ENCODE data around the gene ZNFX1. TPM values are rescaled to one million over a fixed set of nuclear protein-coding genes. Genes with fewer than 3 reads are reported as not detected.
"Not testable (repeated sequence)": the region's sequence is repeated elsewhere in the genome, so short reads cannot be mapped to it uniquely, and the experiment has no call there.

ZNFX1 gene
- total RNA-seq, result 10 to 100 TPM; 52.9 to 62.9 TPM

DNA sequence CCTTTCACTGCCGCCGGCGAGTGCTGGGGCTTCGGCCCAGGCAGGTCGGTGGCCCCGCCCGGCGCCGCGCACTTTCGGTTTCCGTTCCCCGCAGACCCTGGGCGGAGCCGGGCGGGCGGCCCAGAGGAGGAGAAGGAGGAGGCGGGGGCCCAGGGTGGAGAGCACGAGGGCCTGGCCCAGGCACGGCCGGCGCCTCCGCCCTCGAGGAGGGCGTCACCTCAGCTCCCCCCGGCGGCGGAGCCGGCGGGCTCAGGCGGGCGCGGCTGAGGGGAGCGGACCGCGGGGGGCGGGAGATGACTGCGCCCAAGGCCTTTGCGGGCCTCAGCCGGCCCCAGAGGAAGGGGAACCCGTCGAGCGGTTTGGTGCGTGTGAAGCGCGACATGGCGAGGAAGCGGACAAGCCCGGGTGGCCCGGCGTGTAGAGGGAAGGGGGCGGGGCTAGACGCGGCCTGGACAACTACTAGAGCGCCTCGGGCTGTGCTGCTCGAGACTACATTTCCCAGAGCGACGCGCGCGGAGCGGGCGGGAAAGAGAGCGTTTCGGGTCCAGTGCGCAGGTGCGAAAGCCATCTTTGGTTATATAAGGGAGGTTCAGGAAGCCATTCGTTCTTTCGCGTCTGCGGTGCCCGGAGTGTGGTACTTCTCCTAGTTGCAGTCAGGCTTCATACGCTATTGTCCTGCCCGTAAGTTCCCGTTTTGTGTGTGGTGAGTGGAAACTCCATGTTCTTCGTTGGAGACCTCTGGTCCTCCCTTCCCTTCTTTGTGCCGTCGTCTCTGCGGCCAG lies at the start of gene ZNFX1:
Gene ZNFX1, minus strand, starts transcription at position 22 of the 782 bp plus-strand sequence. CDS start 2,218 bp downstream, outside the sequence.
- Mint-ChIP-seq H3K4me1 (ENCODE audit: low read depth in 2 of 2) (peaks cover 63 to 76% of the 10 kb centered on the region in 2 donors), H3K27ac (peak within 1 kb of the TSS; percentile 99 to 100), H3K27me3 (no peaks in the 10 kb centered on the region), H3K9me3 (peaks cover 10% of the 10 kb centered on the region), H3K4me3 (peak within 1 kb of the TSS; percentile 99), H3K36me3 (peaks cover 75% of the 10 kb centered on the region)
- ATAC-seq (peak; percentile 93), DNase-seq (ENCODE audit: low spot score) (peak; percentile 99)

DNA sequence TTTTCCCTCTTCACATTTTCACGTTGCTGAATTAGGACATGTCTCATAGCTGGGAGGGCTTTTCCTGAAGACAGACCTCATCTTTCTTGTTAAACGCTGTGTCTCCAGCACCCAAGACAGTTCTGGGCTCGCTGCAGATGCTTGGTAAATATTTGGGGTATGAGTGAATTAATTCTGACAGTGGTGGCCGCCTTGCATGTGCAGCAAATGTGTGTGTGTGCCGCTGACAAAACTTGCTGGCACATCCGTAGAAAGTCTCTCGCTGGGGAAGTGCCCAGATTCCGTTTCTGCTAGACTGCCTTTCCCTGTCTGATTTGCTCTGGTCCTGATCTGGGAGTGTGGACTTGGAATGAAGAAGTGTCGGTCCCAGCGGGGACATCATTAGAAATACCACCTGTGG lies 48.2 kb upstream of the ZNFX1 start:
- no peaks in the 10 kb centered on the region for H3K9me3 Mint-ChIP-seq
- no peak overlapping the region for H3K27ac Mint-ChIP-seq
- peaks cover 16 to 40% of the 10 kb centered on the region in 2 donors for H3K27me3 Mint-ChIP-seq
- ATAC-seq (no peak), DNase-seq (ENCODE audit: low spot score) (no peak)
- peaks cover 15 to 22% of the 10 kb centered on the region in 2 donors for H3K4me1 Mint-ChIP-seq (ENCODE audit: low read depth in 2 of 2)
- no peaks in the 10 kb centered on the region for H3K36me3 Mint-ChIP-seq
- no peak overlapping the region for H3K4me3 Mint-ChIP-seq

DNA sequence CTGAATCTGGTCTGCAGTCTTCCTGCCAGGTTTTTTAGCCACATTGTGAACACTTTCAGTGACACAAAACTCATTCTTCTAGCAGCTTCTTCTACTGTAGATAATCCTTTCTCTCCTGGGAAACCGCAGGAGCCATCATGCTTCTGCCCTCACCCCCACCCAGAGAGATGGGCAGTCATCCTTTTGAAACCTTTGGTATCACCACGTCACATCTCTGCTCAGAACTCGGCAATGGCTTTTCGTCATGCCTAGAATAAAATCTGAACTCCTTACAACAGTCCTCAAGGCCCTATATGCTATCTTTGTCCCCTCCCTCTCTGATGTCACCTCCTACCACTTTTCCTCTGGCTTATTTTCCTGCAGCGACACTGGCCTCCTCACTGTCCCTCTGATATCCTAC lies 46.4 kb upstream of the ZNFX1 start:
- Mint-ChIP-seq H3K27me3 (peaks cover 15 to 32% of the 10 kb centered on the region in 2 donors), H3K9me3 (no peaks in the 10 kb centered on the region), H3K4me1 (ENCODE audit: low read depth in 2 of 2) (peaks cover 15 to 22% of the 10 kb centered on the region in 2 donors), H3K36me3 (no peaks in the 10 kb centered on the region), H3K4me3 (peak overlapping the region; percentile 12), H3K27ac (peak overlapping the region; percentile 63 to 78)
- ATAC-seq (no peak), DNase-seq (ENCODE audit: low spot score) (no peak)

DNA sequence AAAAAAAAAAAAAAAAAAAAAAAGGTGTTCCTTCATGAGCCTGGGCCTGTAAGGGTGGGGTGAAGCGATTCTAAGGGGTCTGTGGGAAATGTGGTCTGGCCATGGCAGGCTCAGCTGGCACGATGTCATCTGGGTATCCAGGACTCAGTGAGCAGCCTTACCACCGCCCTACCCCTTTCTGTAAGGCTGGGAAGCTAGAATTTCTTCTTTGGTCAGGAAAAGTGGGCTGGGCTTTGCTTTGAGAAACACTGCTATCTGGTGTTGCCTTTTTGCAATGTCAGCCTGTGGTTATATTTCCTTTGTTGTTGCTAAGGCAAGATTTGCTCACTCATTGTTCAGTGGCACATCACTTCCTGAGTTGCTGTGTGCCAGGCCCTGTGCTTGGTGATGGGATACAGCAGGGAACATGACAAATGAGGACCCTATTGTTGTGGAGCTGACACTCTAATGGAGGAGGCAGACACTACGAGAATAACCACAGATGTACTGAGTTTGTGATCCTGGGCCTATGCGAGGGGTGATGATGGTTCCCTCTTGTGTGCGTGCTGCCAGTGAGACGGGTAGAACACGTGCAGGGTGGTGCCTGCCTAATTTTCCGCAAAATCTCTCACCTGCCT lies 45.9 kb upstream of the ZNFX1 start:
- Mint-ChIP-seq H3K9me3 (no peaks in the 10 kb centered on the region), H3K4me3 (no peak overlapping the region), H3K36me3 (no peaks in the 10 kb centered on the region), H3K4me1 (ENCODE audit: low read depth in 2 of 2) (peaks cover 18 to 26% of the 10 kb centered on the region in 2 donors), H3K27me3 (peaks cover 17 to 38% of the 10 kb centered on the region in 2 donors), H3K27ac (peak overlapping the region; percentile 63 to 78)
- DNase-seq (ENCODE audit: low spot score) (no peak), ATAC-seq (peak; percentile 74 to 79)

DNA sequence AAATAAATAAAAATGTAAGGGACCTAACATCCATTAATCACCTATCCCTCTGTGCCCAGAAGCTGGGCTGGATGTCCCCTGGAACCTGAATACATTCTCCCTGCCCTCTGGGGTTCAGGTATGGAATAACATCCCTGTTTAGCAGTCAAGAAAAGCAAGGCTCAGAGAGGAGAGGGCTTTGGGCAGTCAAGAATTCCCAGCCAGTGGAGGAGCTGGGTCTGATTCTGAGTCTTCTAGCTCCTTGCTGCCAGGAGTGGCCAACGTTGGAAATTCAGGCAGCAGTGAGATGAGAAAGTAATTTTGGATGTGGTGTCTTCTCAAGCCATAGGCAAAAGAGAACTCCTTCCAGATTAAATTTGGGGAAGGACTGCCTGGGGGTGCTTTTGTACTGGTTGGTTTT lies 42.6 kb upstream of the ZNFX1 start:
- DNase-seq (ENCODE audit: low spot score) (no peak), ATAC-seq (no peak)
- no peaks in the 10 kb centered on the region for H3K9me3 Mint-ChIP-seq
- peaks cover 30 to 48% of the 10 kb centered on the region in 2 donors for H3K27me3 Mint-ChIP-seq
- H3K36me3 Mint-ChIP-seq, result no peaks in the 10 kb centered on the region
- H3K4me1 Mint-ChIP-seq (ENCODE audit: low read depth in 2 of 2), result peaks cover 20 to 28% of the 10 kb centered on the region in 2 donors
- H3K27ac Mint-ChIP-seq, result no peak overlapping the region
- H3K4me3 Mint-ChIP-seq, result no peak overlapping the region

DNA sequence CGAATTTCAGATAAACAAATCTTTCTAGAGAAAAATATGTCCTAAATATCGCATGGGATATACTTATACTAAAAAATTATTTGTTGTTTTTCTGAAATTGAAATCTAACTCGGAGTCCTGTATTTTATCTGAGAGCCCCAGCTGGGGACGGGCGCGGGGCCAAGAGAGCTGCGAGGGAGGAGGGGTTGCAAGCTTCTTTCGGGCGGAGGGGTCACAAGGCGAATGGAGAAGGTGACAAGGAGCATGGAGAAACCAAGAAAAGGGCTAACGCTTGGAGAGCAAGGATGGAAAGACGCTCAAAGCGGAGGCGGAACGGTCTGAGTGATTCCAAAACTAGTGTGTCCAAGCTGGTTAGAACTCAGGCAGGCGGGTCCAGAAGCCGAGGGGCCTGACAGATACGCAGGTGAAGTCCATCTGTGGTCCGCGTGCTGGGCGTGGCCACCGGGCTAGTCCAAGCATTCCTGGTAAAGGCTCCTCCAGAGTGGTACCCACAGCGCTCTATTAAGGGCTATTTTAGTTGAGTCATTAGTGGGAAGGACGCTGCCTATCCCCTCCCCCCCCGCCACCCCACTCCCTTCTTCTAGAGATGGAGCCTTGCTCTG lies 41.5 kb upstream of the ZNFX1 start:
- Mint-ChIP-seq H3K4me1 (ENCODE audit: low read depth in 2 of 2) (peaks cover 17 to 21% of the 10 kb centered on the region in 2 donors), H3K27ac (no peak overlapping the region), H3K36me3 (no peaks in the 10 kb centered on the region), H3K4me3 (peak overlapping the region; percentile 85), H3K27me3 (peaks cover 30 to 46% of the 10 kb centered on the region in 2 donors), H3K9me3 (no peaks in the 10 kb centered on the region)
- no peak for DNase-seq (ENCODE audit: low spot score)
- ATAC-seq, result no peak

DNA sequence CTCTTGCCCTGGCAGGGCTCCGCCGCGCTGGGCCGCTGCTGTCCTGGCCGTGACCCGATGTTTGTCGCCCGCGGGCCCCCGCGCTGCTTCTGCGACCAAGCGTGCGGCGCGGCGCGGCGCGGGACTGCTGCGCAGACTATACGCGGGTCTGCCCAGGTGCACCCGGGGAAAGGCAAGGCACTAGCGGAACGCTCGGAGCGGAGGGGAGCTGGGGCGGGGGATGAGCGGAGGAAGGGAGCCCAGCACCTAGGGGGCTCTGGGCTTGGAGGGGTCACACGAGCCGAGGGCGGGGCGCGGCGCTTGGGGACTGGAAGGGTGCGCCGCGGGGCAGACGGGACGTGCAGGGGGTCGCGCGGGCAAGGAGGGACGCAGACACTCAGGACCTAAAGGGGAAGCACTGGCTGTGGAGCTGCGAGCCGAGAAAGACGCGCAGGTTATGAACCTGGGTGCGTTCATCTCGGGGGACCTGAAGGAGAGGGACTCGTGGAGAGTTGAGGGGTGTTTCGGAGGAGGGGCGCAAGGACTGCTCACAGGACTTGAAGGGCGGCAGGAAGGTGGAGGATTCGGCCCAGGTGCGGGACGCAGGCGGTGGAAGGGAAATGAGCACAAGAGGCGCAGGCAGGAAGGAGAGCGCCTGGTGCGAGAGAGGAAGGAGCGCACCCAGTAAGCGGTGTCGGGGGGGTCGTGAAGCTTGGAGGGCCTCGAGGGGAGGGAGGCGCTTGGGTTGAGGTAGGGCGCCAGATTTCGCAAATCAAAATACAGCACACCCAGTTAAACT lies 40.8 kb upstream of the ZNFX1 start:
- H3K36me3 Mint-ChIP-seq, result no peaks in the 10 kb centered on the region
- peaks cover 12 to 15% of the 10 kb centered on the region in 2 donors for H3K4me1 Mint-ChIP-seq (ENCODE audit: low read depth in 2 of 2)
- DNase-seq (ENCODE audit: low spot score), result no peak
- no peak overlapping the region for H3K27ac Mint-ChIP-seq
- peak in 1 of 2 donors; percentile 36 for ATAC-seq
- peaks cover 30 to 46% of the 10 kb centered on the region in 2 donors for H3K27me3 Mint-ChIP-seq
- H3K9me3 Mint-ChIP-seq, result no peaks in the 10 kb centered on the region
- peak overlapping the region; percentile 85 for H3K4me3 Mint-ChIP-seq

DNA sequence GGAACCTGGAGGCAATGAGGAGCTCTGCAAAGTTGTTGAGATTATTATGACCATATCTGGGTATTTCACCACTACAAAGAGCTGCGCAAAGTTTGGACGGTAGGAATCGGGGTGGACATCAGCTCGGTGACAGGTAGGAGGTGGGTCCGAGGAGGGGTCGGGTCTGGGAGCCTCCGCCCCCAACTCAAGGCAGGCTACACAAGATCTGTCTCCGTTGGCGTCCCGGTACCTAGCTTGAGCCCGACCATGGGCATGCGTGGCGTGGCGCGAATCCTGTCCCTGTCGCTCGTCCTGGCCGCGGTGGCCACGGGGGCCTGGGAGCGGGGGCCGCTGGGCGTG lies 40.2 kb upstream of the ZNFX1 start:
- H3K27ac Mint-ChIP-seq, result no peak overlapping the region
- no peaks in the 10 kb centered on the region for H3K36me3 Mint-ChIP-seq
- H3K4me3 Mint-ChIP-seq, result no peak overlapping the region
- H3K27me3 Mint-ChIP-seq, result peaks cover 30 to 46% of the 10 kb centered on the region in 2 donors
- H3K4me1 Mint-ChIP-seq (ENCODE audit: low read depth in 2 of 2), result peaks cover 10 to 12% of the 10 kb centered on the region in 2 donors
- ATAC-seq (no peak), DNase-seq (ENCODE audit: low spot score) (no peak)
- no peaks in the 10 kb centered on the region for H3K9me3 Mint-ChIP-seq

DNA sequence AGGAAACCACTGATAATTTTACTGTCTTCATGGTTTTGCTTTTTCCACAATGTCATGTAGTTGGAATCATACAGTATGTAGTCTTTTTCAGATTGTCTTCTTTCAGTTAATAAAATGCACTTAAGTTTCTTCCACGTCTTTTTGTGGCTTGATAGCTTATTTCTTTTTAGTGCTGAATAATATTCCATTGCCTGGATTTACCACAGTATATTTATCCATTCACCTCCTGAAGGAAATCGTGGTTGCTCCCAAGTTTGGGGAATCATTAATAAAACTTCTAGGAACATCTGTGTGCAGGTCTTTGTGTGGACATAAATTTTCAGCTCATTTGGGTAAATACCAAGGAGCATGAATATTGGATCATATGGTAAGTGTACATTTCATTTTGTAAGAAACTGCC lies 38.8 kb upstream of the ZNFX1 start:
- Mint-ChIP-seq H3K9me3 (no peaks in the 10 kb centered on the region), H3K27me3 (peaks cover 30 to 41% of the 10 kb centered on the region in 2 donors), H3K27ac (no peak overlapping the region), H3K4me1 (ENCODE audit: low read depth in 2 of 2) (peaks cover 11 to 15% of the 10 kb centered on the region in 2 donors), H3K4me3 (no peak overlapping the region), H3K36me3 (no peaks in the 10 kb centered on the region)
- ATAC-seq, result no peak
- DNase-seq (ENCODE audit: low spot score), result no peak

DNA sequence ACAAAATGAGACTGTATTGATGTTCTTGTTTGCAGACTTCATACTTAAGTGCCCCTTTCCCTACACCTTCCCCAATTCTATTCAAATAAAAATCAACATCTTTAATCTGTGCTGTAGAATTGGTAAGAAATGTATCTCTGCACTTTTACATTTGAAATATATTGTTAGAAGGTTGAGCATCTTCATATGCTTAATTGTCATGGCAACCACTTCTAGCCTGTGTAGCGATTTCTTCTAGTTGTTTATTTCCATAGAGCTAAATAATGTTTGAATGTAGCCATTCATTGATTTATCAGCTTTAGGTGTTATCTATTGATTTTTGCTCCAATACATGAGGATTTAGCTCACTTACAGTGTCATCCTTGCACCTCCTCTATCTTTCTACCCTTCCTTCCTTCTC lies 37.7 kb upstream of the ZNFX1 start:
- Mint-ChIP-seq H3K36me3 (no peaks in the 10 kb centered on the region), H3K9me3 (no peaks in the 10 kb centered on the region), H3K27ac (no peak overlapping the region), H3K4me1 (ENCODE audit: low read depth in 2 of 2) (peaks cover 11 to 15% of the 10 kb centered on the region in 2 donors), H3K4me3 (no peak overlapping the region), H3K27me3 (peaks cover 26 to 30% of the 10 kb centered on the region in 2 donors)
- ATAC-seq (no peak), DNase-seq (ENCODE audit: low spot score) (no peak)

DNA sequence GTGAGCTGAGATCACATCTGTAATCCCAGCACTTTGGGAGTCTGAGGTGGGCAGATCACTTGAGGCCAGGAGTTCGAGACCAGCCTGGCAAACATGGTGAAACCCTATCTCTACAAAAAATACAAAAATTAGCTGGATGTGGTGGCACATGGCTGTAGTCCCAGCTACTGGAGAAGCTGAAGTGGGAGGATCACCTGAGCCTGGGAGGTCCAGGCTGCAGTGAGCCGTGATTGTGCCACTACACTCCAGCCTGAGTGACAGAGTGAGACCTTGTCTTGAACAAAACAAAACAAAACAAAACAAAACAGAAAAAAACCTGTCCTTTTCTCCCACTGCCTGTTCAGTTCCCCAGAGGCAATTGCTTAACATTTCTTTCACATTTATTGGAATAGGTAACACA lies 36.2 kb upstream of the ZNFX1 start:
- not testable (repeated sequence) for ATAC-seq; H3K4me3 Mint-ChIP-seq; DNase-seq (ENCODE audit: low spot score); H3K36me3 Mint-ChIP-seq; H3K9me3 Mint-ChIP-seq; H3K27ac Mint-ChIP-seq
- Mint-ChIP-seq H3K27me3 (peaks cover 25 to 32% of the 10 kb centered on the region in 2 donors), H3K4me1 (ENCODE audit: low read depth in 2 of 2) (peaks cover 11 to 15% of the 10 kb centered on the region in 2 donors)

DNA sequence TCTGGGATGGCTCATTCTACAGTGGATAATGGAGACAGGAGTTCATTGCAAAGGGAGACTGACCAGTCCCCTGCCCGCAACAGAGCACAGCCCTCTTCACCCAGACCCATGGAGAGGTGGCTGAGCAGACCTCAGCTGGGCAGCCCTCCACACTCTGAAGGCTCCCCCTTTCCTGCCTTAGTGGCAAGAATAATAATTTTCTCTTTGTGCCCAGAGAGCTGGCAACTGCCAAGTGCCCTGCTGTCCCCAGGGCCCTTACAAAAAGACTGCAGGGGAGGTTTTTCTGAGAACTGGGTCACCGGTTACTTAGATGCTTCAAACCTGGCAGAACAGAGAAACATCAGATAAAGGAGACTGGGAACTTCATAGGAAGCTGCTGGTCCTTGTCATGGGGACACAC lies 35.4 kb upstream of the ZNFX1 start:
- no peak overlapping the region for H3K27ac Mint-ChIP-seq
- peak in 1 of 2 donors; percentile 33 for ATAC-seq
- H3K4me3 Mint-ChIP-seq, result no peak overlapping the region
- H3K9me3 Mint-ChIP-seq, result no peaks in the 10 kb centered on the region
- no peaks in the 10 kb centered on the region for H3K36me3 Mint-ChIP-seq
- peaks cover 17 to 28% of the 10 kb centered on the region in 2 donors for H3K27me3 Mint-ChIP-seq
- H3K4me1 Mint-ChIP-seq (ENCODE audit: low read depth in 2 of 2), result peaks cover 6 to 9% of the 10 kb centered on the region in 2 donors
- no peak for DNase-seq (ENCODE audit: low spot score)

DNA sequence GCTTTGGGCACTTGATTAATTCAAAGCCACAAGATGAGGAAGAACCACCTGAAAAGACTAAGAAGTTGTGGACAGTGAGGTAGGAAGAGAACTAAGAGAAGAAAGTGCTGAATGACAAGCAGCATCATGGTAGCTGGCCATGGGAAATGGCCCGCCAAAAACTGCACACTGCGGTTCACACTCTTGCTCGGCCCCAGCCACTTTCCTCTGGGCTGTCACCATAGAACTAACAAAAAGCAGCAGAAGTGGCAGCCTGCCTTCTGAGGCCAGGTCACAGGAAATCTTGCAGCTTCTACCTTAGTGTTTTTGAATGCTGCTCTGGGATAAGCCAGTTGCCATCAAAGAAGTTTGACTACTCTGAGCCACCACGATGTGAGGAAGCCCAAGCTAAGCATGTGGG lies 34.8 kb upstream of the ZNFX1 start:
- Mint-ChIP-seq H3K36me3 (no peaks in the 10 kb centered on the region), H3K9me3 (no peaks in the 10 kb centered on the region), H3K27me3 (peaks cover 11 to 25% of the 10 kb centered on the region in 2 donors), H3K4me1 (ENCODE audit: low read depth in 2 of 2) (peaks cover 6 to 9% of the 10 kb centered on the region in 2 donors), H3K4me3 (no peak overlapping the region), H3K27ac (no peak overlapping the region)
- peak; percentile 69 for ATAC-seq
- no peak for DNase-seq (ENCODE audit: low spot score)

All from natural killer cell treated with Interleukin-12 subunit alpha and Interleukin-12 subunit beta and Interleukin-15 and Interleukin-18, amount 100 ng/mL, for 72 hours (primary cell).